ENCODE measurements around the gene CMIP. TPM values are rescaled to one million over a fixed set of nuclear protein-coding genes. Genes with fewer than 3 reads are reported as not detected.

Gene CMIP
- total and polyA plus RNA-seq, 7 donors = 1.4 to 8.9 (median 4.1) TPM

GRCh38 chr16:81513204-81514040 lies 68.8 kb downstream of the CMIP start:
- ATAC-seq (peak; percentile 81 to 92 (median 88)), DNase-seq (peak; percentile 76 to 81)
- TF ChIP-seq, protein P1, sequence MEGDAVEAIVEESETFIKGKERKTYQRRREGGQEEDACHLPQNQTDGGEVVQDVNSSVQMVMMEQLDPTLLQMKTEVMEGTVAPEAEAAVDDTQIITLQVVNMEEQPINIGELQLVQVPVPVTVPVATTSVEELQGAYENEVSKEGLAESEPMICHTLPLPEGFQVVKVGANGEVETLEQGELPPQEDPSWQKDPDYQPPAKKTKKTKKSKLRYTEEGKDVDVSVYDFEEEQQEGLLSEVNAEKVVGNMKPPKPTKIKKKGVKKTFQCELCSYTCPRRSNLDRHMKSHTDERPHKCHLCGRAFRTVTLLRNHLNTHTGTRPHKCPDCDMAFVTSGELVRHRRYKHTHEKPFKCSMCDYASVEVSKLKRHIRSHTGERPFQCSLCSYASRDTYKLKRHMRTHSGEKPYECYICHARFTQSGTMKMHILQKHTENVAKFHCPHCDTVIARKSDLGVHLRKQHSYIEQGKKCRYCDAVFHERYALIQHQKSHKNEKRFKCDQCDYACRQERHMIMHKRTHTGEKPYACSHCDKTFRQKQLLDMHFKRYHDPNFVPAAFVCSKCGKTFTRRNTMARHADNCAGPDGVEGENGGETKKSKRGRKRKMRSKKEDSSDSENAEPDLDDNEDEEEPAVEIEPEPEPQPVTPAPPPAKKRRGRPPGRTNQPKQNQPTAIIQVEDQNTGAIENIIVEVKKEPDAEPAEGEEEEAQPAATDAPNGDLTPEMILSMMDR (IDR thresholded peaks at IDR 0.05) = no peak
- H3K4me3 ChIP-seq = no peak overlapping the region
- 15 to 19% (median 16%) methylated on average over 21 of the region's 21 CpGs for WGBS, 3 donors
- no peaks in the 10 kb centered on the region for H3K27me3 ChIP-seq (ENCODE audit: insufficient read depth in 3 of 3, low read length in 2 of 3)
- intact Hi-C loops (cut with DNase I) = no loop called here
- peaks cover 14% of the 10 kb centered on the region for H3K4me1 ChIP-seq
- no peaks in the 10 kb centered on the region for H3K9me3 ChIP-seq
- peak overlapping the region; percentile 39 for H3K27ac ChIP-seq
- no peaks in the 10 kb centered on the region for H3K36me3 ChIP-seq (ENCODE audit: insufficient read depth in 1 of 2, low read depth in 1 of 2)

DNA sequence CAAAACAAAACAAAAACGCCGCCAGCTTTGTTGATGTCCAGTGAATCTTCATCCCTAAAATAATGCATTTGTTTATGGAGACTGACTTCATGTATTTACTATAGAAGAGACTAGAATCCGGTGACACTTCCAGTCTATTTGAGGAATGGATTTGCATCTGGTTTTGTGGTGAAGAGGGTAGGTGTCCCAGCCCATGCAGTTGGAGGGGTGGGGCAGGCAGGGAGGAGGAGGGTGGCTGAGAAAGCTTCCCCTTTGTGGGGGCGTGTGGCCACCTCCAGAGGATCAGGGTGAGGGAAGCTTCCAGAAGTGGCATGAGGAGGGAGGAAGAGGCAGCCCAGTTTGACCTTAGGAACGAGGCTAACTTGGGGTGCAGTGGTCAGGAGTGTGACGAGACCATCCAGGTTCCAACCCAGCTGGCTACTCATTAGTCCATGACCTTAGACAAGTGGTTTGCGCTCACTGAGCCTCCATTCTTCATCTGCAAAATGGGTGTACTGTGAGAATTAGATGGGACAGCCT lies 69.5 kb downstream of the CMIP start:
- Histone ChIP-seq H3K4me3 (no peak overlapping the region), H3K27me3 (ENCODE audit: insufficient read depth in 3 of 3, low read length in 2 of 3) (no peaks in the 10 kb centered on the region), H3K4me1 (peaks cover 14% of the 10 kb centered on the region), H3K27ac (no peak overlapping the region), H3K36me3 (ENCODE audit: insufficient read depth in 1 of 2, low read depth in 1 of 2) (no peaks in the 10 kb centered on the region), H3K9me3 (no peaks in the 10 kb centered on the region)
- intact Hi-C loops (cut with DNase I) = no loop called here
- 77 to 86% (median 82%) methylated on average over 7 of the region's 7 CpGs for WGBS, 3 donors
- TF ChIP-seq, protein P1 (IDR thresholded peaks at IDR 0.05) = no peak
- DNase-seq = peak in 1 of 2 donors; percentile 48
- ATAC-seq = no peak

- WGBS, 3 donors = 90 to 95% (median 93%) methylated on average over 15 of the region's 15 CpGs
- DNase-seq (peak in 1 of 2 donors; percentile 48), ATAC-seq (no peak)
- H3K27me3 ChIP-seq (ENCODE audit: insufficient read depth in 3 of 3, low read length in 2 of 3) = no peaks in the 10 kb centered on the region
- no peaks in the 10 kb centered on the region for H3K9me3 ChIP-seq
- intact Hi-C loops (cut with DNase I) = no loop called here
- TF ChIP-seq, protein P1 (IDR thresholded peaks at IDR 0.05) = no peak
- H3K36me3 ChIP-seq (ENCODE audit: insufficient read depth in 1 of 2, low read depth in 1 of 2) = no peaks in the 10 kb centered on the region
- no peak overlapping the region for H3K4me3 ChIP-seq
- H3K4me1 ChIP-seq = peaks cover 14% of the 10 kb centered on the region
- H3K27ac ChIP-seq = no peak overlapping the region
These were observed 70.1 kb downstream of the CMIP start for GRCh38 chr16:81514568-81515258.

DNA sequence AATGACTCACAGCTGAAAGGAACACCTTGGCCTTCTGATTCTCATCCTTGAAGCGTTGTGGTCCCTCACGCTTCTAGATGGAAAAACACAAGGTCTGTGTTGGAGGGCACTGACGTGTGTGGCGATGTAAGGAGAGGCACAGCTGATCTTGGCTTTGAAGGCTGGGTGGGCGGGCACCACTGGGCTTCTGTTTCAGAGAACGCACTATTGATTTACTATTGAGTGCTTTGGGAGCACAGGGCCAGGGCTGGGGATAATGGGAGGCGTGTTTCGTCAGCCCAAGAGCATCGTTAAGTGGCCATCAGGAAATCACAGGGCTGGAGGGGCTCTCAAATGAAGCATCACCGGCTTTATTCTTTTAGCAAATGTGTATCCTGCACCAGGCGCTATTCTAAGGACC lies 70.7 kb downstream of the CMIP start:
- H3K4me1 ChIP-seq = peaks cover 14% of the 10 kb centered on the region
- H3K9me3 ChIP-seq = no peaks in the 10 kb centered on the region

More for the DNA sequence above, 70.7 kb downstream of the CMIP start:
- Histone ChIP-seq H3K4me3 (no peak overlapping the region), H3K36me3 (ENCODE audit: insufficient read depth in 1 of 2, low read depth in 1 of 2) (no peaks in the 10 kb centered on the region), H3K27ac (no peak overlapping the region), H3K27me3 (ENCODE audit: insufficient read depth in 3 of 3, low read length in 2 of 3) (no peaks in the 10 kb centered on the region)
- intact Hi-C loops (cut with DNase I) = no loop called here
- TF ChIP-seq, protein P1 (IDR thresholded peaks at IDR 0.05) = no peak
- 95 to 96% (median 95%) methylated on average over 11 of the region's 11 CpGs for WGBS, 3 donors
- DNase-seq (peak in 1 of 2 donors; percentile 15), ATAC-seq (no peak)
